Activated CD8-positive, alpha-beta memory T cell treated with anti-CD3 and anti-CD28 coated beads for 48 hours (primary cell): ENCODE data around the gene PTCHD4.
"Not testable (repeated sequence)": the region's sequence is repeated elsewhere in the genome, so short reads cannot be mapped to it uniquely, and the experiment has no call there.

ENCODE experiments used
- DNase-seq, 3 experiments: peaks; one replicate each; pipeline ENCODE4 v3.0.0-alpha.2; 2020; ENCODE audit warnings: low read depth in 2 of 3, low spot score in 2 of 3

The PTCHD4 gene

DNA sequence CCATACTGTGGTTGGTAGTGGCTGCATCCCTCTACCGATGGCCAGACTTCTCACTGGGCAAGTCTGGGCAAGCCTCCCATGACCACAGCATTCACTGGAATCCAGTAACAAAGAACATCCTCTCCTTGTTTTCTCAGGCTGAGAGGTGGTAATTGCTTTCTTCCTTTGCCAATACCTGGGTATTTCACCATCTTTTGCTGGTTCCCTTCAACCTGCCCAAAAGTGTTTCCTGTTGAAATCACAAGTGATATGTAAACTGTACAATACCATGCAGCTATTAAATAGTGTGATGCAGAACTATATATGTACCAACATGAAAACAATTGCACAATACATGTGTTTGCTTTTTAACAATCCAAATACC lies at the start of gene PTCHD4:
PTCHD4 (minus strand) TSS at position 55 of the 364 bp plus-strand sequence. CDS start 42,240 bp downstream, outside the sequence.
- no peak for DNase-seq

DNA sequence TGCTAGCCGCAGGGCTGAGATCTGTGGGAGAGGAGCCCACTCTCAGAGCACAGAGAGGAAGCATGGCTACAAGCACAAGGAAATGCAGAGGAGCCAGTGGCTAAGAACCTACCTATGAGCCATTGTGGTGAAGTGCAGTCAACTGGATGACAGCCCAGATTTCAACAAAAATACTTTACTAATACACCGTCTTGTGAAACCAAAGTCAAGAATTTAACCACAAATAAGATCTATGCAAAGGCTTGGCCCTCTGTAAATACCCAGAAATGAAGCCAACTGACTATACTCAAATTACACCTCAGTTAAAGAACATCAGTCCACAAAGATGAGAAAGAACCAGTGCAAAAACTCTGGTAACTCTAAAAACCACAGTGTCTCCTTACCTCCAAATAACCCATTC lies 40.1 kb upstream of the PTCHD4 start:
- DNase-seq, result no peak

DNA sequence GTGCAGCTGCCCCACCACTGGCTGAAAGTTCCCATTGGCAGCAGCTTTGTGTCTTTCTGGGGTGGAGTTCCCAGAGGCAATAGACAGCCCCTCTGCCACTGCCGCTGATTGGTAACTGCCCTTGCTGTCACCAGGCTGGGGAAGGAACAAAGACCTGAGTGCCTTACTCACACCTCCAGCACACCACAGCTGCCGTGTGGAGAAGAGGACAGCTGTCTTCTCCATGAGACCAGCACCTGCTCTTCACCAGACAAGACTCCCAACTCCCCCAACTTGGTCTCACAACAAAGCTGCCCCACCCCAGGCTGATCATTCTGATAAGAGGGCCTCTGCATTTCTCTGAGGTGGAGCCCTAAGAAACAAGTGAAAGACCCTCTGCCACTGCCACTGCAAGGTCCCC lies 39.7 kb upstream of the PTCHD4 start:
- no peak for DNase-seq

DNA sequence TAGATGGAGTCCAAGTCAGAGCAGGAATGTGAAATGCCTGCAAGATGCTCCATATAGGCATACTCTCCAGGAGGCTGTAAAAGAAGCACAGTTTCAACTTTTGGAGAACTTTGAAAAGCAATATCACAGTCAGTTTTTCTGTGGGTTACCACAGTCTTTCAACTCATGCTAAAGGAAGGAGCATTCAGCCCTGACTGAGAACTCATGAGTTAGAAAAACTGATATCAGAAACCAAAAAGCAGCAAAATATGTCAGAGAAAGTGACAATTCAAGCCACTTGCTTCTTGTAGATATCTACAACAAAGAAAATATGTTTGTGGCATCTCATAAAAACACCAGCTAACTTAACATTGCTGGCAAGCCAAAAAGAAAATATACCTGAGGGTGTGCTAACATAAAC lies 36.1 kb upstream of the PTCHD4 start:
- no peak for DNase-seq

DNA sequence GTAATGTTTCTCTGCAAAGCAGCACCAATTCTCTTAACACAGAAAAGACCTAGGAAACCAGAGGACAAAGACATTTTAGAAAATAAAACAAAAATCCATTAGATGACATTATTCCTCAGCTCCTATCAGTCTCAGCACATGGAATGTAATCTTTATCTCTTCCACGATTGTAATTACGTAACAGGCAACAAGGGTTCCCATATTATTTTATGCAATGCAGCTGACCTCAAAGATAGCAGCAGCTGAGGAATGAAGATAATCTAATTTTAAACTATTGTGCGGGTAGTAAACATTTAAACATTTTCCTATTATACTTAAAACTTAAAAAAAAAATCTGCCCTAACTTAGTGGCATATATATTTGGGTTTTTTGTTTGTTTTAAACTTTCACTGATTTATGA lies 33.0 kb upstream of the PTCHD4 start:
- no peak for DNase-seq

DNA sequence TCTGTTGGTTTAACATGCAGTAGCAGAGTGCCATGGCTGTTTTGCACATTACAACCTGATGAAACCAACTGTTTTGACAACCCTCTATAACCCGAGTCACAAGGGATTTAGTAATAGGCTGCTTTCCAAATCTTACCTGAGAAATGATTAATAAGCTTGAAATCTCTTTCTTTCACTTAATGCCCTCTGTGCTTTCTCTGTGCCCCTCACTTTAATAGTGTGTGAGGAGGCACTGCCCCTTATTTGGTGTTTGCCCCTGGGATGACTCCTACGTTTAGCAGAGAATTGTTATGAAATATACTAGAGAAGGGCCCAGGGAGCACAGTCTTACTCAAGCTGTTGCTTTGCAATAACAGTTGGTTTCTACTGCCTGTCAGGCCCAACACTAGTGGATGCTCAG lies 31.0 kb upstream of the PTCHD4 start:
- DNase-seq, result no peak

DNA sequence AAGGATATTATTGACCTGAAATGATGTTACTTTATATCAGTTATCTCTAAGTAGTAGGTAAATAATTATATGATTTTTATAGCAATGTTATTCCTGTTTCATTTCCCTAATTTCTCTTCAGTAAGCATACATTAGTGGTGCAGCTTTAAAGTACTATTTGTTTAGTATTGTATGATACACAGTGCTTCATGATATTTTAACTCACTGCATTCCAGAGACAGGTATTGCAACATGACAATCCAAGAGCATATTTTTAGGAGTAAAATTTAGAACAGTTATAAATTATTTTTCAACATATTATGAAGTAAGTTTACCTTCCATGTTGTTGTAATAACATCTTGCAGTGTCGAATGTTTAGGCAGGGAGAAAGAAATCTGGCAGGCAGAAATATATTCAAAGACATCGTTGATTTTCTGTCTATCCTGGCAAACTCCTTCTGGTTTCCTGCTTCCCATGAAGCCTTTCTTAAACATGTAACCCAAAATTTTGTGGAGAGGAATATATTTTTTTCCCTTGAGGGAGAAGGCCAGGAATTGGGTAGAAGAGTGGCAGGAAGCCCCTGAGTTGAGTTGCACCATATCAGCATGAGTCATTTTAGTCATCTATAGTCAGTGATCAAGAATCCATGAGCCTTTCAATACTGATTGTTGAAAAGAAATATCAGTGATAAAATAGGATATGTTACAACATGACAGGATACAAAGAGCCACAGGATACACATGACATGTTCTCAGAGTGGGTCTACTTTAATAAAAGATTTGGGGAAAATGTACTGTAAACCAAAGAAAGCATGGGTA lies 29.0 kb upstream of the PTCHD4 start:
- no peak for DNase-seq

DNA sequence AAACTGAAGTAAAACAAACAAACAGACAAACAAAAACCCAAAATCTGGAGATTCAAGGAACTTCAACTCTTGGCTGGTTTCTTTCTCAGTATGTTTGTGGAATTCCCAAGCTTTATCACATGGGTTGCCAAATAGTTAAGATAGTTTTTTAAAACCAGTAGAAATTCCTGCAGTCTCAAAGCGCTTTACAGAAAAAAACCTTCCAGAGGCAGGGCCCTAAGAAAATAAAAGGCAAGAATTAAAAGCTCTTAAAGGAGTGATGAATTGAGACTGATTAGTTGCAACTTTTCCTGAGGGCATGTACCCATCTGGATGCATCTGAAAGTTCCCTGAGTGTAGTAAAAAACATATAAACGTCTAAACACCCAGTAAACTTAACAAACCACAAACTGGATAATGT lies 25.9 kb upstream of the PTCHD4 start:
- DNase-seq, result no peak

DNA sequence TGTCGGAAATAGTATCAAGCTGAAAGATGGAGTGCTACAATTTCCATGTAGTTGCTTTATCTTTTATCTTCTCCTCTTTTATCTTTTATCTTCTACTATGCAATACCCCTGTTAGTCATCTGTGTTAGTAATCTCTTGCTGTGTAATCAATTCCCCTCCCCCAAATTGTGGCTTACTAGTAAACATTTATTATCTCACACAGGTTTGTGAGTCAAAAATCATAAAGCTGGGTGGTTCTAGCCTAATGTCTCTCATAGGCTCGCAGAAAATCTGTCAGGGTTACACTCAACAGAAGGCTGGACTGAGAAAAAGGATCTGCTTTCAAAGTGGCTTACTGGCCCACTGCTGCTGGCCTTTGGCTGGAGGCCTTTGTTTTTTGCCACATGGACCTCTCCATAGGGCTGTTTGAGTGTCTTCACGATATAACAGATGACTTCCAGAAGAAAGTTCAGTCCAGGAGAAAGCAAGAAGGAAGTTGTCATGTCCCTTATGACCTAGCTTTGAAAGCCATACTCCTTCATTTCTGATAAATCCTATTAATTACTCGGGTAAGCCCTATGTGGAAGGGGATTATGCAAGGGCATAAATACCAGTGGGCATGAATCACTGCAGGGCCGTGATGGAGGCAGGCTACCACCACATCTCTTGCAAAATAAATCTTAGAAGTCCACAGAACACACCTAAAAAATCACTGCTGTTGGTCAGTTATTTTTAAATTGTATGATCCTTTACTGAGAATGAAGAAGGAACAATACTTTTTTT lies 24.5 kb upstream of the PTCHD4 start:
- DNase-seq, result no peak

DNA sequence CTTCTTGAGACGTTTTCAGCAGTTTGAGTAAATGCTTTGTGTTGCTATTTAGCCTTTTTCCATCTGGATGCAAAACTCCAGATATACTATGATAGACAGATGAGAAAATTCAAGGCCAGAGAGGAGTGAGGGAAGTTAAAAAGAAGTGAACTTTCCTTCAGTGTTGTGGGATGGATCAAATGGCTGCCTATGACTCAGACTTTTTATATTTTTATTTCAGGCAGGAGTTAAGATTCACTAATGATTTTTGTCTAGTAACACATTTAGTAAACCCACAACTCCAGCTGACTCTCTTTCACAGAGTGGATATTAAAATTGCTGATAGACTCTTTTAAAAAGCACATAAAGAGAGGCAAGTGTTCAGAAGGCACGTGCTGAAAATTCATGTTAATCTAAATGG lies 23.2 kb upstream of the PTCHD4 start:
- no peak for DNase-seq

DNA sequence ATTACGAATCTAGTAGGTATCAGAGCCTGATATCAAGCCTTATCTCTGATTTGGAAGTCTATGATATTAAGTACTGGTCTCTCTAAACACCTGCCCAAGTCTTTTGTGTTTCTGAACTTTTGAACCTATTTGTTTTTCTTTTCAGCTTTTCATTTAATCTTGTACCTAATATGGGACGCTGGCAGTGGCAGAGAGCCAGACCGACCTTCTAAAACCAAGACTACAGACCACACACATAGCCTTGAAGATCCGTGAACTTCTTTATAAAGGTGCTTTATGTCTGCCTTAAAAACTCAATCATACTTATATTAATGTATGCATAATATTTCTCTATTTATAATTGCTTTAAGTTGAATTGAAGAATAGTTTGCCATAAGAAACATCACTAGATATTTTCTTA lies 12.6 kb upstream of the PTCHD4 start:
- no peak for DNase-seq

DNA sequence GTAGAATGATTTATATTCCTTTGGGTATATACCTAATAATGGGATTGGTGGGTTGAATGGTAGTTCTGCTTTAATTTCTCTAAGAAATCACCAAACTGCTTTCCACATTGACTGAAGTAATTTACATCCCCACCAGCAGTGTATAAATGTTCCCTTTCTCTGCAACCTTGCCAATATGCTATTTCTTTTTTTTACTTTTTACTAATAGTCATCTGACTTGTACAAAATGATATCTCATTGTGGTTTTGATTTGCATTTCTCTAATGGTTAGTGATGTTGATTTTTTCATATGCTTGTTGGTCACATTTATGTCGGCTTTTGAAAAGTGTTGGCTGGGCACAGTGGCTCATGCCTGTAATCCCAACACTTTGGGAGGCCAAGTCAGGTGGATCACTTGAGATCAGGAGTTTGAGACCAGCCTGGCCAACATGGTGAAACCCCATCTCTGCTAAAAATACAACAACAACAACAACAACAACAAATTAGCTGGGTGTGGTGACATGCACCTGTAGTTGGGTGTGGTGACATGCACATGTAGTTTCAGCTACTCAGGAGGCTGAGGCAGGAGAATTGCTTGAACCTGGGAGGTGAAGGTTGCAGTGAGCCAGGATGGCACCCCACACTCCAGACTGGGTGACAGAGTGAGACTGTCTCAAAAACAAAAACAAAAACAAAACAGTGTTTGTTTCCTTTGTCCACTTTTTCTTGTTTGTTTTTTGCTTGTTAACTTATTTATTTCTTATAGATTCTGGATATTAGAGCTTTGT lies 11.2 kb upstream of the PTCHD4 start:
- DNase-seq, result not testable (repeated sequence)

DNA sequence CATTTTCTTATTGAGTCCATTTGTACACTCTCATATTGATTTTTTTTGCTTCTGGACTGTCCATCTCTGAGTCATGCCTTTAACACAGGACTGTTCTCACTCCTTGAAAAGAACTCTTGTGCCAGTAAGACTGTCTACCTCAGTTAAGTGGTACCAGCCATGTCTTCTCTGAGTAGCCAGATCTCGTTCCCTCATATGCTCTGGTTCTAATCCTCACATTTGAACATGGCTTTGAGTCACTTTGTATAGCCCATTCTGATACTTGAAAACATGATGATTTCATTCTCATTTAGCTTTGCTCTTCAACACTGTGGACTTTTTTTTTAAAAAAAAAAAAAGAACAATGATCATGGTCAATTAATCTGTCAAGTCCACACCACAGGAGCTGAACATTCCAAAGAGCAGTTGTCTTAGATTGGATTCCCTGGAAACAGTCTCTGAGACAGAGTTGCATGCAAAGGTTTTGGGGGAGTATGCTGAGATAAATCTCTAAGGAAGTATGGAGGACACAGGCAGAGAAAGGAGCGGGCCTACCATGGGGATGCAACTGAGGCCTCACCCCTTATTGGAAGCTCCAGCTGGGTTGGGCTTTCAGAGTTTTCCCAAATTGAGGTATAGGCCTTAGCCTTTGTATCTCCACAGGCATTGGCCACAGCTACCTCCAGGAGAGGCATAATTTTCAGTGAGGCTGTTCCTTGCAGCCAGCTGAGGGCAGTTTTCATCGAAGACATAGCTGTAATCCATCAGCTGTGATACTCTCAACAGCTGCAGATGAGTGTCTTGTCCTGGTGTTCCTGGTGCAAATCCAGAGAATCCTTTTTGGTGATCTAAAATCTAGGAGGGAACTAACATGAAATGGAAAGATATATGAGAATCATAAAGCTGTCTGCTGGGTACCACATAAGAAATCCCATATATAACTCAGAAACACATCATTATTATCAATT lies 6.0 kb upstream of the PTCHD4 start:
- DNase-seq, result no peak

DNA sequence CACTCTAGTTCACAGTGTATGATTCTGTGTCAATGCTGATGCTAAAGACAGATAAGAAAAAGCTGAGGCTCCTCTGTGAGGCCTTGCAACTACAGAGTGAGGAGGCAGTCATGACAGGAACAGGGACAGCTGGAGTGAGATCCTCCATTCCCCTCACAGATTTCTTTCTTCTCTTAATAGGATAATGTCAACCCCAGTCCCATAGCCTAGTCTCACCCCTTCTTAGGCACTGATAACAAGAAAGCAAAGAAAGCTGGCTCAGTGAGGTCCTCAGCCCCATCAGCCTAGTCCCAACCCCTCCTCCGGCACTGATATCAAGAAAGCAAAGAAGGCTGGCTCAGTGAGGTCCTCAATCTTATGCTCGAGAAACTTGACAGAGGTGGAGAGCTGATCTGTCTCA lies 2.1 kb upstream of the PTCHD4 start:
- no peak for DNase-seq

DNA sequence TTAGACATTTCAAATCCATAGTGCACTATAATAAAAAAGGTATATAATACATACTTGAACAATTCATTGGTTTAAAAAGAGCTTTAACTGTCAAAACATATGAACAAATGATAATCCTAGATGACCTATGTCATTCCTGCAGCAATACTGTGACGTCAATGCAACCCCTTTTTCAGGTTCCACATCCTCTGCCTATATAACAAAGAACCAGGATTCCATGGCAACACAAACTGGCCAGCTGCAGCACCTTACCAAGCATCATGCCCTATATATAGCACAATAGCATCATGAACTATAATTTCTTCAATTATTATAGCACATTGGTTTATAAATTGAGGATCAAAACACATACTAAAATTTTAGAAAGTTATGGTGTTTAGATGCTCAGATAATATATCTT lies 578 bp upstream of the PTCHD4 start:
- no peak for DNase-seq

DNA sequence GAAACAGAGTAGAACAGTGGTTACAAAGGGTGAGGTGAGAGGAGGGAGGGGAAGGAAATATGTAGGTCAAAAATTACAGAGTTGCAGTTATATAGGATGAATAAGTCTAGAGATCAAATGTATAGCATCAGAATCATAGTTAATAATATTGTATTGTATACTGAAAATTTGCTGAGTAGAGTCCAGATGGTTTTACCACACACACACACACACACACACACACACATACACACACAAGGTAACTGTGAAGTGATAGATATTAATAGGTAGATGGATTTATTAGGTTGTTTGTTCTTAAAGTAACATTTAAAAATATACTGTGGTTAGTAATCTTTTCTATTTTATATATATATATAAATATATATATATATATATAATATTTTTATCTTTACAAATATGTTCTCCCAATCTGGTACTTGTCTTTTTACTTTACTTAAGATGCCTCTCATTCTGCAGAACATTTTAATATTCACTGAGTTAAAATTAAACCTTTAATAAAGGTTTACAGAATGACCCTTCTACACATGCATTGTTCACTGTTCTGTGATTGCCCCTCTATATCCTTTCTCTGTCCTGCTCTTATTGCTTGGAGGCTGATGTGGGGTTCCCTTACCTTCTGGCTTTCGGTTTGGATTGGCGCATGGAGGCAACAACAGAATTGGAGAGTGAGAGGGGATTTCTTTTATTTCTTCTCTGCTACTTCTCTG lies 408 bp downstream of the PTCHD4 start:
- DNase-seq, result no peak

DNA sequence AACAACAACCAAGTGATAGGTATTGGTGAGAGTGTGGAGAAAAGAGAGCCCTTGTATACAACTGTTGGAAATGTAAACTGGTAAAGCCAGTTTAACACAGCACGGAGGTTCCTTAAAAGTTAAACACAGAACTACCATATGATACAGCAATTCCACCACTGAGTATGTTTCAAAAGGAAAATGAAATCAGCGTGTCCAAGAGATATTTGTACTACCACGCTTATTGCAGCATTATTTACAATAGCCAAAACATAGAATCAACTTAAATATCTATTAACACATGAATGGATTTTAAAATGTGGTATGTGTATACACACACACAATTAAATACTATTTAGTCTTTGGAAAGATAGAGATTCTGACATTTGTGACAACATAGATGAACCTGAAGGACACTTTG lies 1.1 kb downstream of the PTCHD4 start:
- DNase-seq, result no peak

DNA sequence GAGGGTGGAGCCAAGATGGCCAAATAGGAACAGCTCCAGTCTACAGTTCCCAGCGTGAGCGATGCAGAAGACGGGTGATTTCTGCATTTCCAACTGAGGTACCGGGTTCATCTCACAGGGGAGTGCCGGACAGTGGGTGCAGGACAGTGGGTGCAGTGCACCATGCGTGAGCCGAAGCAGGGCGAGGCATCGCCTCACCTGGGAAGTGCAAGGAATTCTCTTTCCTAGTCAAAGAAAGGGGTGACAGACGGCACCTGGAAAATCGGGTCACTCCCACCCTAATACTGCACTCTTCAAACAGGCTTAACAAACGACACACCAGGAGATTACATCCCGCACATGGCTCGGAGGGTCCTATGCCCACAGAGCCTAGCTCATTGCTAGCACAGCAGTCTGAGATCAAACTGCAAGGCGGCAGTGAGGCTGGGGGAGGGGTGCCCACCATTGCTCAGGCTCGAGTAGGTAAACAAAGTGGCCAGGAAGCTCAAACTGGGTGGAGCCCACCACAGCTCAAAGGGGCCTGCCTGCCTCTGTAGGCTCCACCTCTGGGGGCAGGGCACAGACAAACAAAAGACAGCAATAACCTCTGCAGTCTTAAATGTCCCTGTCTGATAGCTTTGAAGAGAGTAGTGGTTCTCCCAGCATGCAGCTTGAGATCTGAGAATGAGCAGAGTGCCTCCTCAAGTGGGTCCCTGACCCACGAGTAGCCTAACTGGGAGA lies 8.4 kb downstream of the PTCHD4 start:
- DNase-seq, result not testable (repeated sequence)

DNA sequence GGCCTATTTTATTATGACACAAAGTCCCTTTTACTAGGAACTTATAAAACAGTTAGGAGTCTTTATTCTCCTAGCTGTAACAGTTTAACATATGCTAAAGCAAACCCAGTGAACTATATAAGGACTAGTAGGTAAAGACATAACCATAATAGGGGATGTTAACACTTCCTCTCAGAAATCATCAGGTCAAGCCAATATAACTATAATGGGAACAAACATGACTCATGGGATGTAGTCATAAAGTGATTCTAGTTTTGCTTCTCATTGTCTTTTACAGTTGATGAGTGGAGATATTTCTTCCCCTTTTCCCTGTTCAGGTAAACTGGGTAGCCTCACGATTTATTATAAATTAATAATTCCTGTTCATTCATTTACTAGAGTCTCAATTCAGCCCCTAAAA lies 9.7 kb downstream of the PTCHD4 start:
- no peak for DNase-seq

DNA sequence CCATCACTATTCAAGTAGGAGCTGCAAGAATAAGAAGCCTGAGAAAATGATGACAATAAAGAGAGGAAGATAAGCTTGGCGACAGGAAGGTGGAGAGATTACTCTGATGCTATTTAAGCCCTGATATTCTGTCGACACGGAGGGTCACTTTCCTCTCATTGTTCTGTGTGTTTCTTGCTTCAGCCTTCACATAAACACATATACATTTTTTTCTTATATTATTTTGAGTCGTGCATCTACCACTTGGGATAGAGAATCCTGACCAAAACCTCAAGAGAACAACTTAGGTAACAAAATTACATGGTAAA lies 10.5 kb downstream of the PTCHD4 start:
- DNase-seq, result no peak
